Measurements from ENCODE around the gene SLC28A2.
A peak's percentile ranks its signal among the peaks of the same experiment; 100 is the strongest.
"Not testable (repeated sequence)": the region's sequence is repeated elsewhere in the genome, so short reads cannot be mapped to it uniquely, and the experiment has no call there.

SLC28A2 gene

GRCh38 chr15:45279024-45279698 is 27.1 kb downstream of the SLC28A2 start:
- H3K4me3 ChIP-seq (replicated peaks; ENCODE audit: low read depth, low read length): peak overlapping the region; percentile 50
- no peak for TF ChIP-seq CTCF (IDR thresholded peaks at IDR 0.05; ENCODE audit: low read depth, low read length, missing control alignments)
- DNase-seq (ENCODE audit: extremely low read depth, low read depth): peak; percentile 86

- no peak overlapping the region for H3K4me3 ChIP-seq (replicated peaks; ENCODE audit: low read depth, low read length)
- TF ChIP-seq CTCF (IDR thresholded peaks at IDR 0.05; ENCODE audit: low read depth, low read length, missing control alignments): no peak
- no peak for DNase-seq (ENCODE audit: extremely low read depth, low read depth)
Measured at GRCh38 chr15:45285413-45285812, 33.4 kb downstream of the SLC28A2 start.

- no peak for DNase-seq (ENCODE audit: extremely low read depth, low read depth)
- no peak for TF ChIP-seq CTCF (IDR thresholded peaks at IDR 0.05; ENCODE audit: low read depth, low read length, missing control alignments)
Measured at GRCh38 chr15:45287390-45287956, 35.4 kb downstream of the SLC28A2 start.

GRCh38 chr15:45288947-45289346 is 36.9 kb downstream of the SLC28A2 start:
- H3K4me3 ChIP-seq (replicated peaks; ENCODE audit: low read depth, low read length): no peak overlapping the region
- DNase-seq (ENCODE audit: extremely low read depth, low read depth): no peak
- TF ChIP-seq CTCF (IDR thresholded peaks at IDR 0.05; ENCODE audit: low read depth, low read length, missing control alignments): no peak

More at GRCh38 chr15:45287390-45287956, 35.4 kb downstream of the SLC28A2 start:
- H3K4me3 ChIP-seq (replicated peaks; ENCODE audit: low read depth, low read length): no peak overlapping the region

GRCh38 chr15:45291822-45292582 is 40.0 kb downstream of the SLC28A2 start:
- no peak overlapping the region for H3K4me3 ChIP-seq (replicated peaks; ENCODE audit: low read depth, low read length)
- DNase-seq (ENCODE audit: extremely low read depth, low read depth): no peak
- TF ChIP-seq CTCF (IDR thresholded peaks at IDR 0.05; ENCODE audit: low read depth, low read length, missing control alignments): no peak

- H3K4me3 ChIP-seq (replicated peaks; ENCODE audit: low read depth, low read length); DNase-seq (ENCODE audit: extremely low read depth, low read depth): not testable (repeated sequence)
Measured at GRCh38 chr15:45293326-45293725, 41.3 kb downstream of the SLC28A2 start.

GRCh38 chr15:45298964-45299378 is 46.9 kb downstream of the SLC28A2 start:
- not testable (repeated sequence) for DNase-seq (ENCODE audit: extremely low read depth, low read depth); H3K4me3 ChIP-seq (replicated peaks; ENCODE audit: low read depth, low read length)

Measured in HFF-Myc (cell line).